Ramos (cell line): ENCODE data around the gene CFAP58.

Experiments used
- in situ Hi-C: fragments of 300-500 bp; cut with MboI; formaldehyde crosslinking; loops from one replicate; pipeline ENCODE4 v1.14.3; 2022; ENCODE audit warnings: low sequenced_read_pairs; ENCODE audit not compliant: unreplicated experiment

CFAP58 gene

DNA sequence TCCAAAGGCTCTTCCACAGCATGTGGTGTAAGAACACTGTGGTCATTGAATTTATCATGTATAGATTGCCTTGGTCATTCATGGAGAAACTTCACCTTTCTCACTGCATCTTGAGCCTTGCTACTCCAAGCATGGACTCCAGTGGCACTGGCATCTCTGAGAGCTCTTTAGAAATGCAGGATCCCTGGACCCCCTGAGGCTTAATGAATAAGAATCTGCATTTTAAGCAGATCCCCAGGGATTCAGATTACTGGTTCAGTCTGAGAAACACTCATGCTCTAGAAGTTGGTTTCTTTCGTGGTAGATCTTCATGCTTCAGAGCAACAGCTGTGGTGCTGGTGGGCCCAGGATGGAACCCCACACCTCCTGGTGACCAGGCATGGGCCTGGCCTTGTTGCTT, 63.2 kb downstream of the CFAP58 start:
- in situ Hi-C loops: no loop called here

DNA sequence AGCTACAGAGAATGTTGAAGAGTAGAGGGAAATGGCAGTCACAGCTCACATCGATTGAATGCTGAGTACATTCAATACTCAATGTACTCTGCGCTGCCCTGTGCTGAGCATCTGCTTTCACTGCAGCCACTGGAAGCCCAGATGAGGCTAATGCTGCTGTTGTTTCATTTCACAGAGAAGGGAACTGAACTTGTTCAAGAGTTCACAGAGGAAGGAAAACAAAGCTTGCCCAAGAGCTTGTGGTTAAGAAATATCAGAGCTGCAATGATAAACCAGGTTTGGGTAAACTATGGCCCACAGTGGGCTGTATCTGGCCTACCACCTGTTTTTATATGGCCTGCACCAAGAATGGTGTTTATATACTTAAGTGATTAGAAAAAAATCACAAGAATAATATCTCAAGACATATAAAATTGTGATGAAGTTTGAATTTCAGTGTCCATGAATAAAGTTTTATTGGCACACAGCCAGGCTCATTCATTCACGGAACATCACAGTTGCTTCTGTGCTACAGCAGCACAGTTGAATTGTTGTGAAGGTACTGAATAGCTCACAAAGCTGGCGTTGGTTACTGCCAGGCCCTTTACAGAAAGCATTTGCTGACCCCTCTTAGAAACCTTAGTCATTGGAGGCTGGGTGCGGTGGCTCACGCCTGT, 64.1 kb downstream of the CFAP58 start:
- in situ Hi-C loops: no loop called here

- in situ Hi-C loops: no loop called here
These were observed 71.1 kb downstream of the CFAP58 start for GRCh38 chr10:104424719-104425118.

GRCh38 chr10:104427989-104428388, 74.4 kb downstream of the CFAP58 start:
- in situ Hi-C loops: no loop called here

GRCh38 chr10:104429846-104430245, 76.2 kb downstream of the CFAP58 start:
- in situ Hi-C loops: no loop called here

DNA sequence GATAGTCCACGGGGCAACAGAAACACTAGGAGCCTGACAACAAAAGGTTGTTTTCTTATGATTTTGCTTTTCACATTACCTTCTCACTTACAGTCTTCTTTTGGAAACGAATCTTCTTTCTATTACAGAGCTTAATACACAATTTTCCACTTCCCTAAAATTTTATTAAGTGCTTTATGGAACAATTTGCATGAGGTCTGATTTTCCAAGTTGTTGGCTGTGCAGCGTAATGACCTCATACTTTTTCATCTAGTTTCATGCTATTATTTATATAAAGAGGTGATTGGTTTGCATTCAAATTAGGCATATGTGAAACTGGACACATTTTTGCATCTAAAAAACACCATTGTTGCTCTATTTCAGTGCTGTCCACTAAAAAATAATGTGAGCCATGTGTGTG, 76.7 kb downstream of the CFAP58 start:
- in situ Hi-C loops: no loop called here

DNA sequence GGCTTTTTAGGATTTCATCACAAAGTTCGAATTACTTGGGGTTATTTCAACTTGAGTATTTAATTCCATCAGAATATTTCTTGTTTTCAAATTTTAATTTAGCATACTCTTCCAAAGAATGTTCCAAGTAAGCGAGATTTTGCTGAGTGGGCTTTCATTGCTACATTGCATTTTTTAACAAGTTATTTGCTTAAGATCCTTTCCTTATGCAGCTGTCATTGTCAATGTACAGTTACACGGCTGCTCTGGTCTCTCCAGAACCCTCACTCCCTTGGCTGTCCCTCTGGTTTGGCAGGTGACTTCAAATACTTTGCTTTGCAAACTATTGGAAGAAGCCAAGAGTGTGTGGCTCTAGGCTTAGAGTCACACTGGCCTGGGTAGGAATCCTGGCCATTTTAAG, 80.0 kb downstream of the CFAP58 start:
- in situ Hi-C loops: no loop called here

- in situ Hi-C loops: no loop called here
These were observed 81.0 kb downstream of the CFAP58 start for GRCh38 chr10:104434601-104435000.

DNA sequence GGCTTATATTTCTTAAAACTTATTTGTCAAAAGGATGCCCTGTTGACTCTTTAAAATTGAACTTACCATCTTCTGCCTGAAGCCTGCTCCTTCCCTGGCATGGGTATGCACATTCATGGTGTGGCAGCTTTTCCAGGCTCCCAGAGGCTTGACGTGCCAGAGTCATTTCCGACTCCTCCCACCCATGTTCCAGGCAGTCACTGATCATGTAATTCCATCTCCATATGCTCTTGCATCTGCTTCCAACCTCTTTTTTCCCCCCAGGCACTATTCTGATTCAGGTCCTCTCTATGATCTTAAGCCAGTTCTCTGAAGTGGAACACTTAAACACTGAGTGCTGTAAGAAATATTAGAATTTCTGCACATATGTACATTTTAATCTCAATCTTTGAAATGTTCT, 82.2 kb downstream of the CFAP58 start:
- in situ Hi-C loops: no loop called here

- in situ Hi-C loops: no loop called here
These were observed 83.6 kb downstream of the CFAP58 start for GRCh38 chr10:104437226-104437625.

- in situ Hi-C loops: no loop called here
These were observed 86.6 kb downstream of the CFAP58 start for GRCh38 chr10:104440221-104440620.

- in situ Hi-C loops: no loop called here
These were observed 87.8 kb downstream of the CFAP58 start for GRCh38 chr10:104441329-104442000.

- in situ Hi-C loops: no loop called here
These were observed 91.7 kb downstream of the CFAP58 start for GRCh38 chr10:104445359-104445758.

- in situ Hi-C loops: no loop called here
These were observed 92.5 kb downstream of the CFAP58 start for GRCh38 chr10:104446151-104446550.

DNA sequence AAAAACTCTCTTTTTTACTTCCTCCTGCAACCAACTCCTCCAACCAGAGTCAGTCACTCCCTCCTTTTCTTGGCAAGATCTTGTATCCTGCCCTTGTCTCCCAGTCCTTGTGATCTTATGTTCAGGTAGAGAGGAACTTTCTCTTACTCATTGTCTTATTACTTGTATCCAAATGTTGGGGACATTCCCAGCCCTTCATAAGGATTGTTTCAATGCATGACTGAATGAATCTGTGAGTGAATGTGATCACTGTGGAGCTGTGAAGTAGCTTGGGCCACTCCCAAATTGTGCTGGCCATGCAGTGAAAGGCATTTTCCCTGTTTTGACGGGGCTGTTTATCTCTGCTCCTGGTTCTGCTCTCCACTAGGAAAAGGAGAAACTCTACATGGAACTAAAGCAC, 93.7 kb downstream of the CFAP58 start:
- in situ Hi-C loops: no loop called here

GRCh38 chr10:104447906-104448305, 94.3 kb downstream of the CFAP58 start:
- in situ Hi-C loops: no loop called here

DNA sequence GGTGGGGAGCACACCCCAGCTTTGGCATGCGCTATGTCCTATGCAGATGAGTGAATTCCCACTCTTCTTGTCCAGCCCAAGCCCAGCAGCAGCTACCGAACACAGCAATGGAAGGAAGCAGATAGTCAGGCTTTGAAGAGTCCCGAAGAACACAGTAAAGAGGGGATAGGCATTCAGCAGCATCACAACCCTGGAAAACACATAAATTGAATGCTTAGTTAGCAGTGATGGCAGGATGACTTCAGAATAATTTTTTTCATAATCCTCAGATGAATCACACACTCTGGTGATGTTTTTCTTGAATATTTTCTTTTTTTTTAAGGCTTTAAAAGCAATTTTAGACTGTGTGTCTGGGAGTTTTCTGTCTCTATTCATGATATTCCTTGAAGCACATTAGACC, 95.8 kb downstream of the CFAP58 start:
- in situ Hi-C loops: no loop called here

DNA sequence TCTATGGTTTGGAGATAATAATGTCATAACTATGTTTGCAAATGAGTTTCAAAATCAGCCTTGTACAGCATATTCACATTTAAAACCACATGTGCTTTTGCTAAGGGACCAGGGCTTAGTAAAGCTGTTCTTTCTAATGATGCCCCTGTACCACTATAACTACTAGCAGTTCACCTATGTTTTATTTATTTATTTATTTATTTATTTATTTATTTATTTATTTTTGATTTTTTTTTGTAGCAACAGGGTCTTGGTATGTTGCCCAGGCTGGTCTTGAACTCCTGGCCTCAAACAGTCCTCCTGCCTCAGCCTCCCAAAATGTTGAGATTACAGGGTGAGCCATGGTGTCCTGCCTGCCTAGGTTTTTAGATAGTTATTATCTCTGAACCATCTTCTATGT, 96.9 kb downstream of the CFAP58 start:
- in situ Hi-C loops: no loop called here

DNA sequence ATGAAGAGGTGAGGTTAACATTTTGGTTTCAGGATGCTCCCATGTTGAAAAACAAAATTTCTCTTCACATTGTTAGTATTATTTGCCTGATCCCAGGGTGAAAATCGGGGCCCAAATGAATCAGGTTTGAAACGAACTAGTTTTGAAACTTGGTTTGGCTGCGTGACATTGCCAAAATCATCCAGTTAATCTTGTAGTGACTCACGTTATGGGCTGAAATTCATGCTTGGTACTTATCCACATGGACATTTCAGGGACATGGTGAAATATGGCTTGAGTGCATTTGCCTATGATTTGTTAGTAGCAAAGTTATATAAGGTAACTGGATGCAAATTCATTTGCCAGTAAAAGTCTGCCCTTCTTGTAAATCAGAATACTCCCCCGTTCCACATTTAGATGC, 97.3 kb downstream of the CFAP58 start:
- in situ Hi-C loops: no loop called here

GRCh38 chr10:104452977-104453376, 99.3 kb downstream of the CFAP58 start:
- in situ Hi-C loops: no loop called here

DNA sequence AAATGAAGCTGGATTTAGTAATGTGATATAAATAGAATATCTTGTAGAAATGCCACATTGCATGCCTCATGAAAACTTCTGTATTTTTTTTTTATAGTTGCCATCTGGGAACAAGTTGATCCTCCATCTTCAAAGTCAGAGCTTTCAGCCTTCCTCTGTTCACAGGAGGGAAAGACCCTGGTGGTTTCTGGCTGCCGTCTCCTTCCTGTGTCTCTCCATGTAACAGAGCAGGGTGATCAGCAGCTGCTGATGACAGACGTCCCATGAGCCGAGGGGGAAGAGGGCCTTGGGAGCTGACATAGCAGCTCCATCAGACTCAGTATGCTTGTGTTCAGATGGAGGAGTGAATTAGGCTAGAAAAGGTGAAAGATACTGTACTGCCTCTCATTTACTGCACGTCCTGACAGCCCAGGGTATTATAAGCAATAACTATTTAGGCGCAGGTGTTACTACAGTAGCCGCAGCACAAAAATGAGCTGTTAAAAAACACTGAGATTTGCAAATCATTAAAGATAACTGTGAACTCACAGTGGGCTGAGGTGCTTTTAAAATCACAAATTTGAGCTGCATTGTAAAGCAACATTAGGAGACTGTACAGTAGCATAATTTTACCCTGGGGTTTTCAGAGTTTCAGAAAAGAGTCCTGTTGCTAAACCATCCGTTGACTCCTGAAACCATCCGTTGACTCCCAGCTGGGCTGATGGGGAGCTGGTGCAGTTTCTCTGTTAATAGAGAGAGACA, 103.3 kb downstream of the CFAP58 start:
- in situ Hi-C loops: no loop called here

GRCh38 chr10:104457543-104457828, 103.9 kb downstream of the CFAP58 start:
- in situ Hi-C loops: no loop called here
